GM12875 (cell line): ENCODE results near the gene ADCK1.

Experiments
- H3K4me3 ChIP-seq: one replicate; pipeline ENCODE4 v1.5.1; 2011; ENCODE audit warnings: low read depth, low read length, control low read depth
- TF ChIP-seq, protein P1 (sequence below): IDR thresholded peaks from 2 replicates; pipeline ENCODE4 v1.5.1; 2011; ENCODE audit warnings: low read depth, mild to moderate bottlenecking, control low read depth, inconsistent platforms, low read length, moderate library complexity, borderline replicate concordance; ENCODE audit not compliant: insufficient read depth

Gene ADCK1

DNA sequence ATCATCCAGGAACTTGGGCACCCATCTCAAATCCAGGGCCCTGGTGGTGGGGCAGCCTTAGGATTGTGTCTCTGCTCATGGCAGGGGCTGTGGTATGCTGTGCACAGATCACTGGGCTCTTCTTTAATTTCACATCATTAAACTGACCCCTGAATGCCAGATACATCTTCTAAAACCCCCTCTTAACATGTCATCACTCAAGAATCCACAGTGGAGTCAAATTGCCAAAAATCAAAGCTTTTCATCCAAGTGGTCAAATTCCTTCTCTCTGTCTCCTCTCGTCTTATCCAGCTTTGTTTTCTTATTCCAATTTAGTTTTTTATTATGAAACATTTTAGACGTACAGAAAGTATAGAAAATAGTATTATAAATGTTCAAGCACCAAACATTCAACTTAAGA lies 97.5 kb downstream of the ADCK1 start:
- TF ChIP-seq, protein P1, sequence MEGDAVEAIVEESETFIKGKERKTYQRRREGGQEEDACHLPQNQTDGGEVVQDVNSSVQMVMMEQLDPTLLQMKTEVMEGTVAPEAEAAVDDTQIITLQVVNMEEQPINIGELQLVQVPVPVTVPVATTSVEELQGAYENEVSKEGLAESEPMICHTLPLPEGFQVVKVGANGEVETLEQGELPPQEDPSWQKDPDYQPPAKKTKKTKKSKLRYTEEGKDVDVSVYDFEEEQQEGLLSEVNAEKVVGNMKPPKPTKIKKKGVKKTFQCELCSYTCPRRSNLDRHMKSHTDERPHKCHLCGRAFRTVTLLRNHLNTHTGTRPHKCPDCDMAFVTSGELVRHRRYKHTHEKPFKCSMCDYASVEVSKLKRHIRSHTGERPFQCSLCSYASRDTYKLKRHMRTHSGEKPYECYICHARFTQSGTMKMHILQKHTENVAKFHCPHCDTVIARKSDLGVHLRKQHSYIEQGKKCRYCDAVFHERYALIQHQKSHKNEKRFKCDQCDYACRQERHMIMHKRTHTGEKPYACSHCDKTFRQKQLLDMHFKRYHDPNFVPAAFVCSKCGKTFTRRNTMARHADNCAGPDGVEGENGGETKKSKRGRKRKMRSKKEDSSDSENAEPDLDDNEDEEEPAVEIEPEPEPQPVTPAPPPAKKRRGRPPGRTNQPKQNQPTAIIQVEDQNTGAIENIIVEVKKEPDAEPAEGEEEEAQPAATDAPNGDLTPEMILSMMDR = no peak
- H3K4me3 ChIP-seq = no peak overlapping the region

DNA sequence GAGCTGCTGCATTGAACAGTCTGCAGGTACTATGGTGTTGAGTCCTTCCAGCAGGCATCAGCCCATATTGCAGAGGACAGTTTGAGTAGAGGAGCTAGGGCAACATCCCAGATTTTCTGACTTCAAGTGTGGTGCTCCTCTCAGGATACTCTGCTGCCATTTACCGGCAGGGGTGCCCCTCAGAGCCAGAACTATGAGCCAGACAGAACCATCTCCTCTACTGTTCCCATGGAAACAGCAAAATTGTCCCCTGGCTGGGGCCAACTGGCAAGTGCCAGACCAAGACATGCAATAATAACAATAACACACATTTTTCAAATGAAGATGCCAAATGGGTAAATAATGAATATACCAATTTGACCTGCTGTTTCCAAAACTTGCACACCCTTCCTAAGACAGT lies 102.9 kb downstream of the ADCK1 start:
- TF ChIP-seq, protein P1 = no peak
- no peak overlapping the region for H3K4me3 ChIP-seq

DNA sequence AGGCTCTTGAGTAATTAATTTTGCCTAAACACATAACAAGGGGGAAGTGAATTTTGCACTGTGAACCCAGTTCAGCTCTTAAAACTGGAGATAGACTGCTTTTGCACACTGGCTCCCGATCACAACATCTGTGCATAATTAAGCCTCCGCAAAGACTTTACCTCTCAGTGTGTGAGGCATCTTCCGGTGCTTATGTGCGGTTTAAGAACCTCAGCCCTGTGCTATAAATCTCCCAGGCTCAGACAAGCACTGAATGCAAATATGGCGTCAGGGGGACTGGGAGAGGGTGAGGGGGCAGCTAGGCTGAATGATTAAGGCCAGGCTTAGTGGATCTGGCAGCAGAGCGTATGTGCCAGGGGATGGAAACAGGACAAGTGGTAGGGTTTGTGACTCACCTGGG lies 103.3 kb downstream of the ADCK1 start:
- TF ChIP-seq, protein P1 = no peak
- H3K4me3 ChIP-seq = no peak overlapping the region

DNA sequence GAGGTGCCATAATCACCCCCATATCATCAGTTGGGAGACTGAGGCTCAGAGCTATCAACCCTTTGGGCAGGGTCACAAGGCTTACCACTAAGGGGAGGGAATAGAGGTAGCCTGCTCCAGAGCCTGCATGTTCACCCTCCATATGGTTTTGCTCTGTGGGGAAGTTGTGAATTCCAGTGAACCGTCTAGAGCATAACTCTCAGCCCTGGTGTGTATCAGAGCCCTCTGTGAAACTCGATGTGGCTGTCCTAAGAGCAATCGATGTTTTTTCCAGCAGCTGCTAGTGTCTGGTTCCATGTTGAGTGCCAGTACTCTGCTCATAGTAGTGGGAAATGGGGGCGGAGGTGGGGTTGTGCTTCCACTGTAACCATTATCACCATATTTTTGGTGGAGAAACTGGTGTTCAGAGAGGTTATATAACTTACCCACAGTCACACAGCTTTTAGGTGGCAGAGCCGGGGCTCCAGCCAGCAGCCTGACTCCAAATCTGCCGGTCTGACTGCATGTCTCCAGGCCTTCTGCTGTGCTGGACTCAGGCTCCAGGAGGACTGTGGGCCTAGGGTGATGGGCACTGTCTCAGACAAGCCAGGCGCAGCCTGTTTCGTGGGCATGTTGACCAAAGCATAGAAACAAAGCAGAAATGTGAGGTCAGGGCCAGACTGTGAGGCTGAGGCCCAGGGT lies 104.2 kb downstream of the ADCK1 start:
- TF ChIP-seq, protein P1 = no peak
- no peak overlapping the region for H3K4me3 ChIP-seq

DNA sequence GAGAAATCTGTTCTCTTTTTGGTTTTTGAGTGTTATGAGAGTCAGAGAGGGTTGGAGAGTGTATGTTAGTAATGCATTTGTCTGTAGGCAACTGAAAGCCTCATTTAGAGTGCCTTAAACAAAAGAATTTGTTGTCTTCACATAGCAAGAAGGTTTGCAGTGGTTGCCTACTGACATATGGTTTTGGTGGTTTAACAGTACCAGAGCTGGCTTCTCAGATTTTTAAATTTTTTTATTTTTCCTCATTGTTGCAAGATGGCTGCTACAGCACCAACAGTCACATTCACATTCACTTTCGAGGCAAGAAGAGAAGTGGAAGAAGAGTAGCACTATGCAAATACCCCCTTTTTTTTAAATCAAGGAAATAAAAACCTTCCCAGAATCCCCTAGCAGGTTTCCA lies 106.5 kb downstream of the ADCK1 start:
- TF ChIP-seq, protein P1 = no peak
- H3K4me3 ChIP-seq = no peak overlapping the region

DNA sequence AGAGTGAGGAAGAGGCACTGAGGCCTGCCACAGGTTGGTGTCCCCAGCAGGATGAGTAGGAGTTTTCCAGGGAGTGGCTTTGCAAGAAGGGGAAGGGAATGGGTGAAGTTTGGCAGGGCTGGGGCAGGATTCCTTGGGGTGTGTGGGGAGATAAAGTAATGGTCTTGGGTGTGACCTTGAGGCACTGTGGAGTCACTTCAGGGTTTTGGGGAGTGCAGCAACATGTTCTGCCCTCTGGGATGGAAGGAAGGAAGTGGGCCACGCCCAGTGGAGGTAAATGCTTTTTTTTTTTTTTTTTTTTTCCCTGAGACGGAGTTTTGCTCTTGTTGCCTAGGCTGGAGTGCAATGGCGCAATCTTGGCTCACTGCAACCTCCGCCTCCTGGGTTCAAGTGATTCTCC lies 108.9 kb downstream of the ADCK1 start:
- no peak overlapping the region for H3K4me3 ChIP-seq
- TF ChIP-seq, protein P1 = no peak

DNA sequence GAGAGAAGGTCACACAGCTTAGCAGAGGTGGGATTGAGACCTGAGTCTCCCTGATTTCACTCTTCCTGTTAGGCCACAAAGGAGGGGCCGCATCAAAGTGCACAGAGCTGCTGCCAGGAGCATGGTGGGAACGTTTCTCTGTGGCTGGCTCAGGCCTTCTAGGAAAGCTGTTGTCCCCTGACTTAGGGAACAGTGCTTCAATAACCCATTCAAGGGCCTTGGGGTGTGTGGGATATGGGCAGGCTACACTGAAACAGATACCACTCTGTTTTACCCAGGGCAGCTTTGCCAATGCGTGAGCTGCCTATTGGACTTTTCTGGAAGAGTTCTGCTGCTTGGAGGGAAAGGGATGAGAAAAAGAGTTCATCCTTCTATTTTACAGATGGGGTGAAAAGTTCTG lies 110.0 kb downstream of the ADCK1 start:
- H3K4me3 ChIP-seq = no peak overlapping the region
- TF ChIP-seq, protein P1 = no peak
